Retinal pigment epithelial cell (primary cell): ENCODE data around the gene PPP1R2B.

ENCODE experiments used
- DNase-seq: peaks from one replicate; pipeline ENCODE4 v3.0.0-alpha.2; 2010; ENCODE audit warnings: low read depth
- H3K4me3 ChIP-seq: 2 replicates; pipeline ENCODE4 v1.5.1; 2011; ENCODE audit warnings: mild to moderate bottlenecking, low read length, control low read depth, moderate library complexity
- TF ChIP-seq, protein P1 (sequence below): conservative IDR thresholded peaks from 2 replicates; pipeline ENCODE4 v1.5.1; 2011; ENCODE audit warnings: low read depth, low read length, control low read depth, inconsistent platforms

PPP1R2B gene

DNA sequence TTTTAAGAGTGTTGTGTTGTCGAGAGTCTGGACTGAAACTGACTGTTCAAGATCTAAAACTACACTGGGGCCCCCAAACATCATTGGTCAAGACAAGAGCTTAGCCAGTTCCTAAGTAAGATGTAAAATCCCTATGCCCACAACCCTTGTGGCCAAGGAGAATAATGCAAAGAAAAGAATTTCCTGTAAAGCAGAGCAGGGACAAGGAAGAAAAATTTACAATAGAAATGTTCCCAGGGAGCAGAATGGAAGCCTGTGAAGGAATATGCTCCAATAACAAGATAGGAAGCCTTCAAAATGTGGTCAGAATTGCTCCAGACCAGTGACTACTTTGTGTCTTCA lies 20.4 kb downstream of the PPP1R2B start:
- no peak overlapping the region for H3K4me3 ChIP-seq
- TF ChIP-seq, protein P1, sequence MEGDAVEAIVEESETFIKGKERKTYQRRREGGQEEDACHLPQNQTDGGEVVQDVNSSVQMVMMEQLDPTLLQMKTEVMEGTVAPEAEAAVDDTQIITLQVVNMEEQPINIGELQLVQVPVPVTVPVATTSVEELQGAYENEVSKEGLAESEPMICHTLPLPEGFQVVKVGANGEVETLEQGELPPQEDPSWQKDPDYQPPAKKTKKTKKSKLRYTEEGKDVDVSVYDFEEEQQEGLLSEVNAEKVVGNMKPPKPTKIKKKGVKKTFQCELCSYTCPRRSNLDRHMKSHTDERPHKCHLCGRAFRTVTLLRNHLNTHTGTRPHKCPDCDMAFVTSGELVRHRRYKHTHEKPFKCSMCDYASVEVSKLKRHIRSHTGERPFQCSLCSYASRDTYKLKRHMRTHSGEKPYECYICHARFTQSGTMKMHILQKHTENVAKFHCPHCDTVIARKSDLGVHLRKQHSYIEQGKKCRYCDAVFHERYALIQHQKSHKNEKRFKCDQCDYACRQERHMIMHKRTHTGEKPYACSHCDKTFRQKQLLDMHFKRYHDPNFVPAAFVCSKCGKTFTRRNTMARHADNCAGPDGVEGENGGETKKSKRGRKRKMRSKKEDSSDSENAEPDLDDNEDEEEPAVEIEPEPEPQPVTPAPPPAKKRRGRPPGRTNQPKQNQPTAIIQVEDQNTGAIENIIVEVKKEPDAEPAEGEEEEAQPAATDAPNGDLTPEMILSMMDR: no peak
- no peak for DNase-seq

DNA sequence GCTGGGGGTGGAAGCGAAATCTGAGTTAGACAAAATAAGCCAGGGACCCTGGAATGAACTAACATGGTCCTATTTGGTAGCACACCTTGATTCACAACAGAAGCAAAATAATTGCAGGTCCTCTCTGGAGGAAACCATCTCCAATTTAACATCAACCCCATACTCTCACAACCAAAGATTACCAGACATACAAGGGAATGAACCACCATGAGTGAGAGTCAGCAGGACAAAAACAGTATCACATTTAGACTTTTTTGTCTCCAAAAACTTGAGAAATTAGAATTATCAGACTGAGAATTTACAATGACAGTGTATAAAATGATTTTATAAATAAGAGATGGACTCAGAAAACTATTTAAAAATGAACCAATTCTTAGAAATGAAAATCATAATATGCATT lies 21.1 kb downstream of the PPP1R2B start:
- TF ChIP-seq, protein P1: no peak
- DNase-seq: no peak

DNA sequence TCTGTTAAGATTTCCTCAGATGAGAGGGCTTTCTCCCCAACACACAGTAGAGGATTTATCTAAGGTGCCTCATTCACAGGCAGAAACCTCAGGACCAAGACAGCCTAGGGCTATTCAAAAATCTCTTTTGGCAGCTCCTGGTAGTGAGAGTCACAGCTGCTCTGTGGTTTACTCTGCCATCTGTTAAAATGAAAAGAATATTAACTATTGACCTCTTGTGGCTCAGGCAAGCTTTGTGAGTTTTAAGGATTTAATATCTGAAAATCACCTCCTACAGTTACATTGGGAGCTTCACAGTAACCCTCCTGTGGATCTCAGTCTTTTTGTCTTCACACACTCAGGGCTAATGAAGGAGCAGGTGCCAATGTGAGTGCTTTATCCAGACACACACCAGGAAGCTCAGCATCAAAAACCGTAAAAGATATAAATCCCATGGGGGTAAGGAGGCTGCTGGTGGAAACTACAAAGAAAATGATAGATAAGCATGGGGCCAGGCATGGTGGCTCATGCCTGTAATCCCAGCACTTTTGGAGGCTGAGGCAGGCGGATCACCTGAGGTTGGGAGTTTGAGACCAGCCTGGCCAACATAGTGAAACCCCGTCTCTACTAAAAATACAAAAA lies 29.7 kb downstream of the PPP1R2B start:
- TF ChIP-seq, protein P1: no peak
- DNase-seq: no peak

More for the DNA sequence above, 21.1 kb downstream of the PPP1R2B start:
- no peak overlapping the region for H3K4me3 ChIP-seq

DNA sequence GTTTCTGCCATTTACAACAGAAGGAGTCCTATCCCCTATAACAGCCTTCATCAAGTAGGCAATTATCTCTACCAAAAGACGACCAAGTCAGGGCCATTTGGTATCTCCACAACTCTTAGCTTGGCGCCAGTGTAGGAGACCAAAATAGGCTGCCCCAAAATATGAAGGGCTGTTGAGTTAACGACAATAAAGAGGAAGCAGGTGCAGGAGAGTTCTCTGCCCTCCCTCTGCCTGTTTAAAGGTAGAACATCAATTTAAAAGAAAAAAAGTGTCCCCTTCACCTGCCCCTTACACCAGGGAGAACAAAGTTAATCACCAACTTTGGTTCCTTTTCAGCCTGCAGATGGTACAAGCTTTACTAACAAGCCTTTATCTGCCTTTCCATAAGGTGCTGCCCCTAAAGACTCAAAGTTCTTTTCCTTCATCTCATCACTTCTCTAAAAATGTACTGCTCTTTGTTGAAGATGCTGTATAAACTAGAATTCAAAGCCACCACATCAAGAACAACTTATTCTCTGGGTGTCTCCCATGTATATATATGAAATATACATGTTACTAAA lies 33.3 kb downstream of the PPP1R2B start:
- no peak for DNase-seq
- H3K4me3 ChIP-seq: no peak overlapping the region
- TF ChIP-seq, protein P1: no peak

More for the DNA sequence above, 29.7 kb downstream of the PPP1R2B start:
- no peak overlapping the region for H3K4me3 ChIP-seq

DNA sequence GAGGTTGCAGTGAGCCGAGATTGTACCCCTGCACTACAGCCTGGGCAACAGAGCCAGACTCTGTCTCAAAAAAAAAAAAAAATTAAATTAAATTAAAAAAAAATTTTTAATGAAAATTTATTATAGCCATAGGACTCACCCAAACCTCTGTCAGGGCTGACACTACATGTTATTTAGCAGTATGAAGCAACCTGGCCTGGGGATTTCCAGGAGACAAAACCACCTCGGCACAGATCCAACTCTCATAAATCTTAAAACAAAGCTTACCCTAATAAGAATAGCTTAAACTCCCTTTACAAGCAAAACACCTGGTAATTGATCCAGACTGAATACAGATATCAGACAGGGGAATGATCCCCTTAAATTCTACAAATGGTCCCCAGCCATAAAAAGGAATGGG lies 38.4 kb downstream of the PPP1R2B start:
- no peak for DNase-seq
- TF ChIP-seq, protein P1: no peak
- H3K4me3 ChIP-seq: no peak overlapping the region

DNA sequence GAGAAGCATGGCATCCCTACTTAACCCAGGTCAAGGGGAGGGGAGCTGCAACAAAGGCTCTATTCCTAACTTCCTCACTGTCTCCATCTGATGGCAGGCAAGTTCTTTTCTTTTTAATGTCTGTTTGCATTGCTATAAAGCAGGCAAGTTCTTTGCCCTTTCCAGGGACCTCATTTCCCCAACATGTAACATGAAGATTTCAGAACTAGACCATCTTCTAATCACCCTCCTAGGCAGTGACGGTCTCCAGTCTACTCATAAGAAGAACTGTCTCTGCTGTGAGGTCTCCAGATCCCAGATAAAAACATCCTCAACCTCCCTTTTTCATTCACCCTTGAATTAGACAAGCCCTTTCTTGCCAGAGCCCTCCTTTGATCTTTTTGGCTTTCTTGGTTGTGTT lies 42.1 kb downstream of the PPP1R2B start:
- no peak overlapping the region for H3K4me3 ChIP-seq
- no peak for DNase-seq
- TF ChIP-seq, protein P1: no peak

DNA sequence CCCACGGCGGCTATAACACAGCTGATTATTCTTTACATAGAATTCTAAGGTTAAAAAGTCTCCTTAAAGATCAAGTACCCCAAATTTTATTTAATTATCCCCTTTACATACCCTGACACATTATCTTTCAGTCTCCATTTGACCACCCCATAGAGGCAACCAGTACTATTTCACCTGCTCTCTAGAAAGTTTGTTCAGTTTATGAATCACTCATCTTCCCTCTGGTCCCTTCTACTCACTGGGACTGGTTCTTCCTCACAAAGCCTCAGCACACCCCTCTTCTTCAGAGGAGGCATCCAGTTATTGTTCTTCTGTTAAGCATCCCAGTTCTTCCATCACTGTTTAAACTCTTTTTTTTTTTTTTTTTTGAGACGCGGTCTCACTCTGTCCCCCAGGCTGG lies 42.8 kb downstream of the PPP1R2B start:
- DNase-seq: no peak
- no peak overlapping the region for H3K4me3 ChIP-seq
- TF ChIP-seq, protein P1: no peak
